ENCODE results near the gene GAS2. TPM values are rescaled to one million over a fixed set of nuclear protein-coding genes. Genes with fewer than 3 reads are reported as not detected.

The GAS2 gene
- total and polyA plus RNA-seq, 7 donors = 1.1 to 4.8 (median 1.6) TPM

GRCh38 chr11:22711071-22711770, 44.8 kb downstream of the GAS2 start:
- H3K4me1 ChIP-seq = no peaks in the 10 kb centered on the region
- no peak overlapping the region for H3K27ac ChIP-seq
- H3K27me3 ChIP-seq = no peaks in the 10 kb centered on the region
- TF ChIP-seq, protein P1, sequence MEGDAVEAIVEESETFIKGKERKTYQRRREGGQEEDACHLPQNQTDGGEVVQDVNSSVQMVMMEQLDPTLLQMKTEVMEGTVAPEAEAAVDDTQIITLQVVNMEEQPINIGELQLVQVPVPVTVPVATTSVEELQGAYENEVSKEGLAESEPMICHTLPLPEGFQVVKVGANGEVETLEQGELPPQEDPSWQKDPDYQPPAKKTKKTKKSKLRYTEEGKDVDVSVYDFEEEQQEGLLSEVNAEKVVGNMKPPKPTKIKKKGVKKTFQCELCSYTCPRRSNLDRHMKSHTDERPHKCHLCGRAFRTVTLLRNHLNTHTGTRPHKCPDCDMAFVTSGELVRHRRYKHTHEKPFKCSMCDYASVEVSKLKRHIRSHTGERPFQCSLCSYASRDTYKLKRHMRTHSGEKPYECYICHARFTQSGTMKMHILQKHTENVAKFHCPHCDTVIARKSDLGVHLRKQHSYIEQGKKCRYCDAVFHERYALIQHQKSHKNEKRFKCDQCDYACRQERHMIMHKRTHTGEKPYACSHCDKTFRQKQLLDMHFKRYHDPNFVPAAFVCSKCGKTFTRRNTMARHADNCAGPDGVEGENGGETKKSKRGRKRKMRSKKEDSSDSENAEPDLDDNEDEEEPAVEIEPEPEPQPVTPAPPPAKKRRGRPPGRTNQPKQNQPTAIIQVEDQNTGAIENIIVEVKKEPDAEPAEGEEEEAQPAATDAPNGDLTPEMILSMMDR (IDR thresholded peaks at IDR 0.05) = no peak
- TF ChIP-seq EP300 (IDR thresholded peaks at IDR 0.05) (no peak), POLR2AphosphoS5 (IDR thresholded peaks at IDR 0.05) (no peak), POLR2A (IDR thresholded peaks at IDR 0.05) (no peak)
- intact Hi-C loops (cut with DNase I) = no loop called here
- H3K9me3 ChIP-seq = no peaks in the 10 kb centered on the region
- H3K4me3 ChIP-seq = no peak overlapping the region
- WGBS, 2 donors = 66 to 86% methylated on average over 3 of the region's 3 CpGs
- H3K36me3 ChIP-seq = no peaks in the 10 kb centered on the region
- no peak for DNase-seq

- Histone ChIP-seq H3K27ac (no peak overlapping the region), H3K4me1 (no peaks in the 10 kb centered on the region), H3K9me3 (no peaks in the 10 kb centered on the region), H3K36me3 (no peaks in the 10 kb centered on the region), H3K27me3 (no peaks in the 10 kb centered on the region), H3K4me3 (no peak overlapping the region)
- WGBS, 2 donors = 16 to 56% methylated on average over 1 of the region's 1 CpG
- intact Hi-C loops (cut with DNase I) = no loop called here
- TF ChIP-seq, protein P1 (IDR thresholded peaks at IDR 0.05) = no peak
- TF ChIP-seq POLR2AphosphoS5 (IDR thresholded peaks at IDR 0.05) = no peak
- no peak for TF ChIP-seq POLR2A (IDR thresholded peaks at IDR 0.05)
- no peak for TF ChIP-seq EP300 (IDR thresholded peaks at IDR 0.05)
- no peak for DNase-seq
Observed at GRCh38 chr11:22711880-22712279, 45.5 kb downstream of the GAS2 start.

DNA sequence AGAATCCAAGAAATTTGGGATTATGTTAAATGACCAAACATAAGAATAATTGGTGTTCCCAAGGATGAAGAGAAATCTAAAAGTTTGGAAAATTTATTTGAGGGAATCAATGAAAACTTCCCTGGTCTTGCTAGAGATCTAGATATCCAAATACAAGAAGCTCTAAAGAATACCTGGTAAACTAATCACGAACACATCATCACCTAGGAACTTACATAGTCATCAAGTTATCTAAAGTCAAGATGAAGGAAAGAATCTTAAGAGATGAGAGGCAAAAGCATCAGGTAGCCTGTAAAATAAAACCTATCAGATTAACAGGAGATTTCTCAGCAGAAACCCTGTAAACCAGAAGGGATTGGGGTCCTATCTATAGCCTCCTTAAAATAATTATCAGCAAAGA, 46.9 kb downstream of the GAS2 start:
- Histone ChIP-seq H3K9me3 (peaks cover 0 to 2% (median 0%) of the 10 kb centered on the region in 4 donors), H3K27ac (no peak overlapping the region), H3K27me3 (no peaks in the 10 kb centered on the region), H3K4me1 (no peaks in the 10 kb centered on the region), H3K4me3 (no peak overlapping the region), H3K36me3 (no peaks in the 10 kb centered on the region)
- no peak for DNase-seq
- 83 to 91% methylated on average over 1 of the region's 1 CpG for WGBS, 2 donors
- TF ChIP-seq EP300 (IDR thresholded peaks at IDR 0.05) (no peak), POLR2AphosphoS5 (IDR thresholded peaks at IDR 0.05) (no peak), POLR2A (IDR thresholded peaks at IDR 0.05) (no peak)
- TF ChIP-seq, protein P1 (IDR thresholded peaks at IDR 0.05) = no peak
- intact Hi-C loops (cut with DNase I) = no loop called here

GRCh38 chr11:22715971-22716370, 49.6 kb downstream of the GAS2 start:
- 91 to 92% methylated on average over 3 of the region's 3 CpGs for WGBS, 2 donors
- intact Hi-C loops (cut with DNase I) = no loop called here

More at GRCh38 chr11:22715971-22716370, 49.6 kb downstream of the GAS2 start:
- Histone ChIP-seq H3K9me3 (peaks cover 0 to 2% (median 0%) of the 10 kb centered on the region in 4 donors), H3K27ac (no peak overlapping the region), H3K4me3 (no peak overlapping the region), H3K36me3 (no peaks in the 10 kb centered on the region), H3K4me1 (no peaks in the 10 kb centered on the region), H3K27me3 (no peaks in the 10 kb centered on the region)
- TF ChIP-seq POLR2A (IDR thresholded peaks at IDR 0.05) = no peak
- no peak for TF ChIP-seq POLR2AphosphoS5 (IDR thresholded peaks at IDR 0.05)
- TF ChIP-seq, protein P1 (IDR thresholded peaks at IDR 0.05) = no peak
- TF ChIP-seq EP300 (IDR thresholded peaks at IDR 0.05) = no peak
- DNase-seq = no peak
